Common myeloid progenitor, CD34-positive (primary cell): ENCODE data around the gene RAB12.

ENCODE experiments used
- CTCF ChIA-PET: fragments of 350-600 bp; sonication (Branson Sonifier 250); formaldehyde crosslinking; loops from one replicate; lab custom pipeline; 2021; ENCODE audit warnings: antibody characterized with exemption; lab: Charles Lee
- POLR2A ChIA-PET: fragments of 350-600 bp; sonication (Branson Sonifier 250); formaldehyde crosslinking; loops from one replicate; lab custom pipeline; 2021; ENCODE audit warnings: antibody characterized with exemption; lab: Charles Lee
- DNase-seq, 3 donors: peaks; one replicate each; pipeline versions ENCODE4 v3.0.0 to v3.0.0-alpha.2; 2013
- H3K27ac ChIP-seq, 2 experiments: 1 replicate in 1 of 2; 2 replicates in 1 of 2; pipeline ENCODE4 v1.7.0; 2013; ENCODE audit warnings: inconsistent platforms in 2 of 2, low read length in 2 of 2, mild to moderate bottlenecking in 2 of 2, low read depth in 1 of 2, moderate library complexity in 1 of 2; ENCODE audit not compliant: severe bottlenecking in 2 of 2, insufficient read depth in 1 of 2, poor library complexity in 1 of 2
- H3K27me3 ChIP-seq, 5 experiments: replicated peaks in 2 of 5; 1 replicate in 3 of 5; 2 replicates in 2 of 5; pipeline versions ENCODE4 v1.6.1 to v1.7.0; 2013; ENCODE audit warnings: low read length in 4 of 5, mild to moderate bottlenecking in 2 of 5, moderate library complexity in 2 of 5, inconsistent platforms in 1 of 5; ENCODE audit not compliant: insufficient read depth in 5 of 5, control insufficient read depth in 4 of 5
- H3K36me3 ChIP-seq, 4 experiments: 1 replicate in 2 of 4; 2 replicates in 2 of 4; pipeline versions ENCODE4 v1.6.1 to v1.7.0; 2013; ENCODE audit warnings: low read length in 3 of 4, control low read depth in 1 of 4, mild to moderate bottlenecking in 1 of 4; ENCODE audit not compliant: control insufficient read depth in 4 of 4, insufficient read depth in 4 of 4
- H3K4me1 ChIP-seq, 4 experiments: 1 replicate in 3 of 4; 2 replicates in 1 of 4; pipeline versions ENCODE4 v1.6.1 to v1.7.1; 2013; ENCODE audit warnings: low read length in 3 of 4, mild to moderate bottlenecking in 3 of 4, control low read depth in 1 of 4, inconsistent platforms in 1 of 4, moderate library complexity in 1 of 4; ENCODE audit not compliant: control insufficient read depth in 4 of 4, insufficient read depth in 4 of 4; ENCODE audit errors: control extremely low read depth in 1 of 4
- H3K4me3 ChIP-seq, 7 experiments: 1 replicate in 4 of 7; 2 replicates in 3 of 7; pipeline versions ENCODE4 v1.5.1 to v1.7.0; 2013; ENCODE audit warnings: mild to moderate bottlenecking in 7 of 7, low read length in 6 of 7, moderate library complexity in 6 of 7, inconsistent platforms in 2 of 7, low read depth in 2 of 7, control low read depth in 1 of 7; ENCODE audit not compliant: insufficient read depth in 4 of 7, control insufficient read depth in 1 of 7; ENCODE audit errors: extremely low read depth in 1 of 7
- H3K9me3 ChIP-seq, 5 experiments: 1 replicate in 4 of 5; 2 replicates in 1 of 5; pipeline versions ENCODE4 v1.6.1 to v1.7.1; 2013; ENCODE audit warnings: low read length in 4 of 5, mild to moderate bottlenecking in 2 of 5, inconsistent platforms in 1 of 5, low read depth in 1 of 5, moderate library complexity in 1 of 5; ENCODE audit not compliant: control insufficient read depth in 4 of 5, insufficient read depth in 2 of 5; ENCODE audit errors: control extremely low read depth in 1 of 5
- WGBS: methylation state at CpG from one replicate; pipeline ENCODE4 v1.1.5; 2013; ENCODE audit not compliant: insufficient coverage; 5-methylcytosine and 5-hydroxymethylcytosine counted together

RAB12 gene

GRCh38 chr18:8662560-8663255 lies 53.5 kb downstream of the RAB12 start:
- ChIA-PET CTCF (interaction anchor here (1.1 to 1.6 kb wide), 4 partner anchors 9 to 325 kb away, joined by 4 to 6 read pairs (median 6); no protein-coding TSS in a partner anchor), POLR2A (no interaction called here)
- Histone ChIP-seq H3K4me1 (peaks cover 0 to 7% (median 4%) of the 10 kb centered on the region in 4 experiments), H3K4me3 (no peak overlapping the region), H3K9me3 (no peaks in the 10 kb centered on the region), H3K27ac (no peak overlapping the region), H3K27me3 (no peaks in the 10 kb centered on the region), H3K36me3 (no peaks in the 10 kb centered on the region)
- no peak for DNase-seq
- 98% methylated on average over 18 of the region's 20 CpGs for WGBS

DNA sequence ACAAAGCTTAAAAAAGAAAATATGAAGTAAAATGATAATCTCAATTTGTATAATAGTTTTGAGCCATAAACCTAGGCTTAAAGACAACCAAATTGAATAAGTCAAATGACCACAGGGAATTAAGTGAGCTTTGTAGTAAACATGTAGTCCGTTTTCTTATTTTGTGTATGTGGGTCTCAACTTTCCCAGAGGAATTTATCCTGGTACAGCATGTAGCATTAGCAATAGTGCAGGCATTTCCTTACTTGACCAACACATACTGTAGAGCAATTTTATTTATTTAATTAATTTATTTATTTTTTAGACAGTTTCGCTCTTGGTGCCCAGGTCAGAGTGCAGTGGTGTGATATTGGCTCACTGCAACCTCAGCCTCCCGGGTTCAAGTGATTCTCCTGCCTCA lies 58.6 kb downstream of the RAB12 start:
- no peaks in the 10 kb centered on the region for H3K27me3 ChIP-seq
- H3K4me3 ChIP-seq, result no peak overlapping the region
- no peaks in the 10 kb centered on the region for H3K9me3 ChIP-seq
- DNase-seq, result no peak
- no peaks in the 10 kb centered on the region for H3K36me3 ChIP-seq
- ChIA-PET CTCF (interaction anchor here (0.6 kb wide), 1 partner anchor 29 kb away, joined by 3 read pairs; no protein-coding TSS in a partner anchor), POLR2A (no interaction called here)
- WGBS, result 96% methylated on average over 2 of the region's 3 CpGs
- H3K4me1 ChIP-seq, result no peaks in the 10 kb centered on the region
- no peak overlapping the region for H3K27ac ChIP-seq

DNA sequence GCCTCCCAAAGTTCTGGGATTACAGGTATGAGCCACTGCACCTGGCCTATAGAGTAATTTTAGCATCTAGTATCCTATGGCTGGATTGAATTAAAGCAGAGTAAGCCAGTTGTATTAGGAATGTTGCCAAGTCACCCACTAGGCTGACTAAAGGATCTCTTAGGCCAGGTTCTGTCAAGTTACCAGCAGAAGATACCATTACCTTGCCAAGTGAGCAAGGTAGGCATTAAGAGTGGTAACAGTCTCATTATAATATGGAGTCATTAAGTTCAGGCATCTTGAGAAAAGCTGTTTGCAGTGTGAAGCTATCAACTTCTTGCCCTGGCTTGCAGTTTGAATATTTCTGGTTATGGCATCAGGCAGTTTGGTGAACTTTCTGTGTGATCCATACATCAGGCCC lies 59.1 kb downstream of the RAB12 start:
- no peaks in the 10 kb centered on the region for H3K9me3 ChIP-seq
- H3K27ac ChIP-seq, result no peak overlapping the region
- no peaks in the 10 kb centered on the region for H3K4me1 ChIP-seq
- ChIA-PET POLR2A (no interaction called here), CTCF (interaction anchor here (0.7 to 1.1 kb wide), 2 partner anchors 13 to 15 kb away, joined by 3 read pairs; no protein-coding TSS in a partner anchor)
- DNase-seq, result no peak
- H3K36me3 ChIP-seq, result no peaks in the 10 kb centered on the region
- H3K4me3 ChIP-seq, result no peak overlapping the region
- no peaks in the 10 kb centered on the region for H3K27me3 ChIP-seq

DNA sequence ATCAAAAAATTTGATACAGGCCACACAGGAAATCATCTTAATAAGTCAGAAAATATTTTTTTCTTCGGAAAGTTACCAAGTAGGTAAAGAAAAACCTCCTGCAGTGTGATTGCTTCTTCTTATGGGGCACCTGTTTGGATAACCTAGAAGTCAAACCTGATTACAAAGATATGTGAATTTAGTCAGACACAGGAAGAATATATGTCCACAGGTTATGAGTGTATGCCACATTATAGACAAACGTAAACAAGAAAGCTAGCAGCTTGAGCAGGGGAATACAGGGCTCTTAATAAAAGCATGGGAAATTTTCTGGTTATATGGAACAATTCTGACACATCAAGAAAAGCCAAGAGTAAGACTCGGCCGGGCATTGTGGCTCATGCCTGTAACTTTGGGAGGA lies 60.3 kb downstream of the RAB12 start:
- no peak for DNase-seq
- Histone ChIP-seq H3K9me3 (peaks cover 0 to 2% (median 0%) of the 10 kb centered on the region in 5 experiments), H3K36me3 (no peaks in the 10 kb centered on the region), H3K27me3 (no peaks in the 10 kb centered on the region), H3K27ac (no peak overlapping the region), H3K4me1 (no peaks in the 10 kb centered on the region), H3K4me3 (no peak overlapping the region)
- WGBS, result 100% methylated on average over 3 of the region's 4 CpGs
- POLR2A ChIA-PET, result no interaction called here
- CTCF ChIA-PET, result interaction anchor here (1.0 kb wide), 1 partner anchor 10 kb away, joined by 3 read pairs; no protein-coding TSS in a partner anchor

DNA sequence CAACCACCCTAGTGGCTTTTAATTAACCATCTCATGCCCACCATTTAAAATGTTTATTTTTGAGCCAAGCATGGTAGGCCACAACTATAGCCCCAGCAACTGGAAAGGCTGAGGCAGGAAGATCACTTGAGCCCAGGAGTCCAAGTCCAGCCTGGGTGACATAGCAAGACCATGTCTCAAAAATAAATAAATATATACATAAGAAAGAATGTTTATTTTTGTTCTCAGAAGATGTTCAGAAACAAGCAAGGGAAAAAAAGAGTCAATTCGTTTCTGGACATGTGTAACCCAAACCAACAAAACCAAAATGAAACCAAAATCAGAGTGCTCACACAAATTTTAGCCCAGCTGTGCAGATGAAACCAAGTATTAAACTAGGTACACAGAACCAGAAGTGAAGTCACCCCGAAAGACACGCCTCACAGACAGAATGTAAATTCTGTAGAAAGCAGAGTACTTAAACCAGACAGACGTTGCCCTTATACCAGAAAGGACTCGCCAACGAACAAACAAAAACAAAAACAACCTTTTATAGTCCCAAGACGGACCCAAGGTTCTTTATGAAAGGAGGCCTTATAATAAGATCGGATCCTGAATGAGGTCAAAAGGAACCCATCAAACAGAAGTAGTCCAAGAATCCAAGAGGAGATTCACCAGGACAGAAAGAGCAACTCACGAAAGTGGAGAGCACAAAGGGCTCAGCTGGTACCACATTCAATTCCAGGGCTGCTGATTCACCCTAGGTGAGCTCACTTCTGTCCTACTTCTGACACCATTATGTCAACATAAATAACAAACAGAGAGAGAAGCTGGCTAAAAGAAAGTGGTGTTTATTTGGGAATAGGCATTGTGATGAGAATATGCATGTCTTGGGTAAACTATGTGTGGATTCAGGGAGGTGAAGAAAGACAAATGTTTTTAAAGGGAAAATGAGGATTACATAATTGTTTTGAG lies 64.3 kb downstream of the RAB12 start:
- Histone ChIP-seq H3K27ac (no peak overlapping the region), H3K4me1 (no peaks in the 10 kb centered on the region), H3K36me3 (no peaks in the 10 kb centered on the region), H3K9me3 (peaks cover 0 to 2% (median 0%) of the 10 kb centered on the region in 5 experiments), H3K4me3 (no peak overlapping the region), H3K27me3 (no peaks in the 10 kb centered on the region)
- POLR2A ChIA-PET, result no interaction called here
- CTCF ChIA-PET, result interaction anchor here (1.1 to 1.2 kb wide), 2 partner anchors 20 to 314 kb away, joined by 3 to 4 read pairs; no protein-coding TSS in a partner anchor
- WGBS, result 94% methylated on average over 6 of the region's 9 CpGs
- no peak for DNase-seq

- WGBS, result 93% methylated on average over 3 of the region's 4 CpGs
- H3K4me1 ChIP-seq, result no peaks in the 10 kb centered on the region
- no peaks in the 10 kb centered on the region for H3K36me3 ChIP-seq
- CTCF ChIA-PET, result no interaction called here
- no peak for DNase-seq
- H3K27me3 ChIP-seq, result no peaks in the 10 kb centered on the region
- no peak overlapping the region for H3K27ac ChIP-seq
- peaks cover 0 to 2% (median 0%) of the 10 kb centered on the region in 5 experiments for H3K9me3 ChIP-seq
- POLR2A ChIA-PET, result no interaction called here
- H3K4me3 ChIP-seq, result no peak overlapping the region
These were observed 65.8 kb downstream of the RAB12 start for GRCh38 chr18:8675057-8675456.
